GM23248 (cell line): ENCODE data around the gene DUOX2. TPM values are rescaled to one million over a fixed set of nuclear protein-coding genes. Genes with fewer than 3 reads are reported as not detected.

ENCODE experiments used
- DNase-seq: peaks from one replicate; pipeline ENCODE4 v3.0.0-alpha.2; 2015
- H2AFZ ChIP-seq: fragments of 200-600 bp; sonication (generic); 2 replicates; pipeline ENCODE4 v1.6.1; 2016; ENCODE audit warnings: antibody characterized with exemption
- H3F3A ChIP-seq: fragments of 200-600 bp; sonication (generic); 2 replicates; pipeline ENCODE4 v1.6.1; 2016; ENCODE audit warnings: mild to moderate bottlenecking, antibody characterized with exemption, mixed run types; ENCODE audit not compliant: insufficient read depth
- H3K27ac ChIP-seq: fragments of 200-600 bp; sonication (generic); 2 replicates; pipeline ENCODE4 v1.5.1; 2016; ENCODE audit warnings: mild to moderate bottlenecking
- H3K27me3 ChIP-seq: fragments of 200-600 bp; sonication (generic); replicated peaks from 2 replicates; pipeline ENCODE4 v1.6.1; 2016; ENCODE audit warnings: mild to moderate bottlenecking; ENCODE audit not compliant: insufficient read depth
- H3K36me3 ChIP-seq: fragments of 200-600 bp; sonication (generic); 2 replicates; pipeline ENCODE4 v1.6.1; 2016; ENCODE audit warnings: low read depth, mild to moderate bottlenecking
- H3K4me1 ChIP-seq: fragments of 200-600 bp; sonication (generic); 2 replicates; pipeline ENCODE4 v1.6.1; 2016; ENCODE audit warnings: mild to moderate bottlenecking; ENCODE audit not compliant: insufficient read depth
- H3K4me2 ChIP-seq: fragments of 200-600 bp; sonication (generic); one replicate; pipeline ENCODE4 v1.6.1; 2016; ENCODE audit warnings: mild to moderate bottlenecking; ENCODE audit not compliant: unreplicated experiment
- H3K4me3 ChIP-seq: fragments of 200-600 bp; sonication (generic); 2 replicates; pipeline ENCODE4 v1.5.1; 2016; ENCODE audit warnings: mild to moderate bottlenecking
- H3K79me2 ChIP-seq: fragments of 200-600 bp; sonication (generic); 2 replicates; pipeline ENCODE4 v1.6.1; 2016; ENCODE audit warnings: mild to moderate bottlenecking; ENCODE audit not compliant: insufficient read depth
- H3K9ac ChIP-seq: fragments of 200-600 bp; sonication (generic); 2 replicates; pipeline ENCODE4 v1.6.1; 2016; ENCODE audit warnings: mild to moderate bottlenecking
- H3K9me2 ChIP-seq: fragments of 200-600 bp; sonication (generic); 2 replicates; pipeline ENCODE4 v1.6.1; 2016; ENCODE audit warnings: mixed run types, mild to moderate bottlenecking, moderate library complexity; ENCODE audit not compliant: insufficient read depth
- H3K9me3 ChIP-seq: fragments of 200-600 bp; sonication (generic); one replicate; pipeline ENCODE4 v1.6.1; 2017; ENCODE audit warnings: low read depth
- H4K20me1 ChIP-seq: fragments of 200-600 bp; sonication (generic); 2 replicates; pipeline ENCODE4 v1.6.0; 2016; ENCODE audit not compliant: insufficient read depth
- EZH2 ChIP-seq: fragments of 200-600 bp; sonication (generic); IDR thresholded peaks from 2 replicates; pipeline ENCODE4 v1.6.1; 2018; ENCODE audit warnings: antibody characterized with exemption, mild to moderate bottlenecking; ENCODE audit not compliant: insufficient read depth, poor library complexity, severe bottlenecking
- EZH2phosphoT487 ChIP-seq: fragments of 200-600 bp; sonication (generic); IDR thresholded peaks from 2 replicates; pipeline ENCODE4 v1.6.1; 2018; ENCODE audit warnings: antibody characterized with exemption, moderate library complexity, mild to moderate bottlenecking, low read depth; ENCODE audit not compliant: insufficient read depth
- WGBS, 2 experiments: methylation state at CpG; one replicate each; pipeline ENCODE4 v1.1.6; 2015 to 2017; ENCODE audit warnings: low lambda C conversion rate in 2 of 2, low coverage in 1 of 2; ENCODE audit errors: missing lambda C conversion rate in 2 of 2; 5-methylcytosine and 5-hydroxymethylcytosine counted together
- in situ Hi-C: fragments of 300-500 bp; cut with MboI; formaldehyde crosslinking; loops from 2 replicates; pipeline ENCODE4 v1.15.0; 2020
- polyA plus RNA-seq: library from polyadenylated mRNA; unstranded; fragments of >200 nt; fragmentation: Nextera tagmentation; extraction: Ambion mirVana; gene quantifications from 2 replicates; pipeline ENCODE4 v1.2.1, GENCODE V29; 2016
- total RNA-seq: library from RNA; depleted of rRNA; stranded (reverse); fragments of >200 nt; shearing (Covaris generic); gene quantifications from 2 replicates; pipeline ENCODE4 v1.2.3, GENCODE V29; 2014

Gene DUOX2
- total and polyA plus RNA-seq, 2 experiments from 2014 or later: 0.03 TPM; not detected in 1

DNA sequence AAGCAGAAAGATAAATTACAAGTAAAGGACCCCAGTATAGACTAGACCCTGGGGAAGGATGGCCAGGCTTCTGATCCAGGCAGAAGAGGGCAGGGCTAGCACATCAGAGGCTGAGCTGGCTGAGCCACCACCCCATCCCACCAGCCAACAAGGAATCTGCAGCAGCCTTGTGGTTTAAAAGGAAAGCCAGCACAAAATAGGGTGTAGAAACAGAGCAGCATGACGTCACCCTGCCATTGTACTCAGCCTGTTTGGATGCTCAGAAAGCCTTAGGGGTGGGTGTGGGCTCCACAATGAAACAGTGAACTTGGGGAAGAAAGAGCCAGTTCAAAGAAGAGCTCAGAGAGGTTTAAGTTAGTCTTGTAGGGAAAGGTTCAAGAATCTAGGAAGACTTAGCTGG lies 44.0 kb upstream of the DUOX2 start:
- Histone ChIP-seq H3K27me3 (no peaks in the 10 kb centered on the region), H3K27ac (peak overlapping the region; percentile 98), H2AFZ (no peak overlapping the region), H3K36me3 (no peaks in the 10 kb centered on the region), H3K4me2 (peak overlapping the region; percentile 60), H3K9ac (peak overlapping the region; percentile 79), H3K4me3 (no peak overlapping the region), H3K4me1 (peaks cover 22% of the 10 kb centered on the region), H3K79me2 (no peaks in the 10 kb centered on the region), H3K9me3 (no peaks in the 10 kb centered on the region), H3F3A (peaks cover 16% of the 10 kb centered on the region), H3K9me2 (no peaks in the 10 kb centered on the region), H4K20me1 (no peaks in the 10 kb centered on the region)
- peak; percentile 97 for DNase-seq
- WGBS, 2 experiments: 0 to 3% methylated on average over 1 of the region's 1 CpG
- TF ChIP-seq EZH2 (no peak), EZH2phosphoT487 (no peak)
- in situ Hi-C loops: no loop called here

DNA sequence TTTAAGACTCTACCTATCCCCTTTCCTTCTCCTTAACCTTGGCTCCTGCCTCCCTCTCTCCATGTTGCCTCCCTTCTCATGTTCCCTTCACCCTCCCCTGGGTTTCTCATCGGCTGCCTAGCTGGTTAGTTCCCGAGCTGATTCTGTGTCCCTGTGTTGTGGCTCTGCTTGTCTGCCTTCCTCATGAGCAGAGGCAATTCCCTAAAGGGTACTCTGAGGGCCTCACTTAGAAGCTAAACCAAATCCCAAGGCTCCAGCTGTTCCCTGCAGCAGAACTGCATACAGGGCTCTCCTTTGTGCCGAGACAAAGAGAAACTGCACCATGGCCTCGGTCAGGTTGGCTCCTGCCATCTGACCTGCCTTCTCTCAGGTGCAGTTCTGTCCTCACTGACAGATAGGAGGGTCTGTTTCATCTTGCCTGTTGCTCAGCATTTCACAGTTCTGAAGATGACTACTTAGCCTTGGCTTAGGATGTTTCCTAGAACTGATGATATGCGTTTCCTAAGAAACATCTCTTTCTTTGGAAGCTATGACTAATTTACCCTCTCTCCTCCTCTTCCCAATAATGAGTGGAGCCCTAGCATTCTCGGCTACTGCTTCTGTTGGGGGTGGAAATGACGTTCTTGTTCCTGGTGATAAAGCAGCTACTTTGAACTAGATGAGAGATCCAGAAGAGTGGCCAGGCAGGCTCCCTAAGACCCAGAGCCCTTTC lies 42.9 kb upstream of the DUOX2 start:
- Histone ChIP-seq H3K4me1 (peaks cover 15% of the 10 kb centered on the region), H2AFZ (peak overlapping the region; percentile 47), H3K9me2 (no peaks in the 10 kb centered on the region), H3F3A (peaks cover 16% of the 10 kb centered on the region), H3K9ac (peak overlapping the region; percentile 79), H3K4me3 (0 out of 2 replicates have a peak overlapping the region, but pooled peaks have one; percentile 9), H4K20me1 (no peaks in the 10 kb centered on the region), H3K27ac (peak overlapping the region; percentile 98), H3K79me2 (no peaks in the 10 kb centered on the region), H3K27me3 (no peaks in the 10 kb centered on the region), H3K36me3 (no peaks in the 10 kb centered on the region), H3K9me3 (no peaks in the 10 kb centered on the region), H3K4me2 (peak overlapping the region; percentile 68)
- in situ Hi-C loops: no loop called here
- TF ChIP-seq EZH2 (no peak), EZH2phosphoT487 (no peak)
- 29 to 31% methylated on average over 7 of the region's 7 CpGs for whole genome bisulfite sequencing, 2 experiments
- peak; percentile 96 for DNase-seq

DNA sequence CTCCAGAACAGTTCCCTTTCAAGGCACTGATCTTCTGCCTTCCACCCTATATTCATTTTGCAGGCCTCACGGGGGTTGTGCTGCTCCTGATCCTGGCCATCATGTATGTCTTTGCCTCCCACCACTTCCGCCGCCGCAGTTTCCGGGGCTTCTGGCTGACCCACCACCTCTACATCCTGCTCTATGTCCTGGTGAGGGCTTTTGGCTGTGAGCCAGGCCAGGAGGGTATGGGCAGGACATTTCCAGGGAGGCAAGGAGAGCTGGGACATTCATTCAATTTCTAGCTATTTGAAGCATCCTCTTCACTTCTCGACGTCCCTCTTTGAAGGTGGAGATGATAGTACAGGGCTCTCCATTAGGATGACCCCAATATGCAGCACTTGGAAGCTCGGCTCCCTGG lies 41.8 kb upstream of the DUOX2 start:
- no peaks in the 10 kb centered on the region for H3K27me3 ChIP-seq
- no peaks in the 10 kb centered on the region for H3K79me2 ChIP-seq
- WGBS, 2 experiments: 90 to 91% methylated on average over 8 of the region's 8 CpGs
- peaks cover 15% of the 10 kb centered on the region for H3K4me1 ChIP-seq
- in situ Hi-C loops: no loop called here
- H3K36me3 ChIP-seq: no peaks in the 10 kb centered on the region
- no peak overlapping the region for H3K27ac ChIP-seq
- no peak overlapping the region for H3K4me2 ChIP-seq
- no peaks in the 10 kb centered on the region for H3K9me2 ChIP-seq
- no peak for TF ChIP-seq EZH2
- no peak for TF ChIP-seq EZH2phosphoT487
- H3K9me3 ChIP-seq: no peaks in the 10 kb centered on the region
- no peak overlapping the region for H3K9ac ChIP-seq
- H2AFZ ChIP-seq: no peak overlapping the region
- peaks cover 16% of the 10 kb centered on the region for H3F3A ChIP-seq
- no peak overlapping the region for H3K4me3 ChIP-seq
- no peaks in the 10 kb centered on the region for H4K20me1 ChIP-seq
- DNase-seq: no peak

DNA sequence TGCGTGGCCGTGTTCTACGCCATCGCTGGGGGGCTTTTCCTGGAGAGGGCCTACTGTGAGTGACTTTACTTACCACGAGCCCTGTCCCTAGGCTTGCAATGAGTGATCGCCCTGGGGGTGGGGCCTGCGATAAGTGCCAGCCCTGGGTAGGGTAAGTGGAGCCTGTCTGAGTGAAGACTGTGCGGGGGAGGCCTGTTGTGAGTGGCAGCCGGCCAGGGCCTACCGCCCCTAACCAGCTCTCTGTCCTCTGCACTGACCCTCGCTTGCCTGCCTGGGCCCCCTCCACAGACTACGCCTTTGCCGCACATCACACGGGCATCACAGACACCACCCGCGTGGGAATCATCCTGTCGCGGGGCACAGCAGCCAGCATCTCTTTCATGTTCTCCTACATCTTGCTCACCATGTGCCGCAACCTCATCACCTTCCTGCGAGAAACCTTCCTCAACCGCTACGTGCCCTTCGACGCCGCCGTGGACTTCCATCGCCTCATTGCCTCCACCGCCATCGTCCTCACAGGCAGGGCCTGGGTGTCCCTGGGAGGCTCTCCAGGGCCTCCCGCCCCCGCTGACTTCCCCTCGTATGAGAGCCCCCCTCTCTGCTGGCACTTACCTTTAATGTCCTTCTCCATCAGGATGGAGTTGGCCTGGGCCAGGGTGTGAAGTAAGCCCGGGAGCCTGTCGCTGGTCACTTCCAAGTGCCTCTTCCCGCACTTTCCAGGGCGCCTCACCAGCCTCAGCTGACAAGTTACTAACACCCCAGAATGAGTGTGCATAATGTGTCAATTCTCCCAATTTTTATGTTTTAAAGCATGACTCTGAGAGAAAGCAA lies 38.2 kb upstream of the DUOX2 start:
- TF ChIP-seq EZH2phosphoT487 (no peak), EZH2 (no peak)
- H3F3A ChIP-seq: peaks cover 10% of the 10 kb centered on the region
- H3K36me3 ChIP-seq: no peaks in the 10 kb centered on the region
- no peak overlapping the region for H3K27ac ChIP-seq
- in situ Hi-C loops: no loop called here
- H3K9me3 ChIP-seq: no peaks in the 10 kb centered on the region
- no peaks in the 10 kb centered on the region for H3K79me2 ChIP-seq
- H3K9me2 ChIP-seq: no peaks in the 10 kb centered on the region
- no peak overlapping the region for H3K9ac ChIP-seq
- 91 to 92% methylated on average over 30 to 36 of the region's 36 CpGs for WGBS, 2 experiments
- H2AFZ ChIP-seq: no peak overlapping the region
- no peaks in the 10 kb centered on the region for H3K27me3 ChIP-seq
- H3K4me2 ChIP-seq: no peak overlapping the region
- peaks cover 23% of the 10 kb centered on the region for H3K4me1 ChIP-seq
- no peak for DNase-seq
- H4K20me1 ChIP-seq: no peaks in the 10 kb centered on the region
- no peak overlapping the region for H3K4me3 ChIP-seq
